ENCODE data around the gene CEP57L1. TPM values are rescaled to one million over a fixed set of nuclear protein-coding genes. Genes with fewer than 3 reads are reported as not detected.

The CEP57L1 gene
- total RNA-seq, 1 experiment from 2014 or later: 8.4 TPM

DNA sequence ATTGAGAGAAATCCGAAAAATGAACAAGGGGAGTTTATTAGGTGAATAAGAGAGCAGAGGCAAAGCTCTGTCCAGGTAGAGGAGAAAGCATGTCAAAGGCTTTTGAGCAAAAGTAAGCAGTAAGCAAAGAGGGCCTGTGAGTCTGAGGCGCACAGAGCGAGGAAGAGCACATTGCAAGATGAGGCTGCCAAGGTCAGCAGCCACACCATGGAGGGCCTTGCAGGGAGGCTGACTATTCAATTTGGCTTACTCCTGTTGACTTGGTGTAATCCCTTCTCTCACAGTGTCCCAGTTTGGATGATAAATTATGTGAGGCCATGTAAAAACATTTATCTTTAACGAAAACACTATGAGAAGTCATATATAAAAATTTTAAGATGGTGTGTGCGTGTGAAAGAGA, 33.1 kb upstream of the CEP57L1 start:
- no peaks in the 10 kb centered on the region for H3K79me2 ChIP-seq (ENCODE audit: insufficient read depth, low read length)
- H3K4me2 ChIP-seq (ENCODE audit: insufficient read depth, insufficient read length, low read length): no peak overlapping the region
- H4K20me1 ChIP-seq (ENCODE audit: control insufficient read depth, insufficient read depth, insufficient read length): no peaks in the 10 kb centered on the region
- no peak overlapping the region for H2AFZ ChIP-seq (ENCODE audit: low read length)
- Mint-ChIP-seq H3K9me3 (no peaks in the 10 kb centered on the region), H3K4me1 (peaks cover 6% of the 10 kb centered on the region in 2 experiments), H3K27ac (peak overlapping the region in 1 of 3 experiments; percentile 12; a peak in 1 of 7 replicates), H3K36me3 (ENCODE audit: insufficient read depth in 1 of 3, low read depth in 3 of 3) (no peaks in the 10 kb centered on the region), H3K27me3 (ENCODE audit: low read depth) (no peaks in the 10 kb centered on the region), H3K4me3 (no peak overlapping the region)
- H2BK5ac ChIP-seq (ENCODE audit: insufficient read length, low read length): no peak overlapping the region
- no peak overlapping the region for H3K18ac ChIP-seq (ENCODE audit: insufficient read length, low read depth, low read length)
- no peak overlapping the region for H3K27ac ChIP-seq (ENCODE audit: insufficient read length, low read depth, low read length)
- no peak overlapping the region for H2BK15ac ChIP-seq (ENCODE audit: low read depth, low read length)
- no peak overlapping the region for H2BK120ac ChIP-seq (ENCODE audit: low read depth, low read length, poor library complexity, severe bottlenecking)
- no peak overlapping the region for H3K23ac ChIP-seq (ENCODE audit: insufficient read length, low read depth, low read length)
- H2BK20ac ChIP-seq (ENCODE audit: low read depth, low read length, poor library complexity, severe bottlenecking): no peak overlapping the region
- H3K27me3 ChIP-seq (ENCODE audit: insufficient read depth, low read length): no peaks in the 10 kb centered on the region
- no CpG with 5 or more reads among the region's 5 CpGs for WGBS (ENCODE audit: extremely low coverage, insufficient read length, low lambda C conversion rate)
- H3K4me1 ChIP-seq (ENCODE audit: insufficient read depth, low read length): no peaks in the 10 kb centered on the region
- DNase-seq: no peak
- no peak overlapping the region for H3K56ac ChIP-seq (ENCODE audit: insufficient read length, low read depth, low read length)
- H3K9me3 ChIP-seq (ENCODE audit: control insufficient read depth, low read depth, low read length): no peaks in the 10 kb centered on the region
- TF ChIP-seq, protein P1, sequence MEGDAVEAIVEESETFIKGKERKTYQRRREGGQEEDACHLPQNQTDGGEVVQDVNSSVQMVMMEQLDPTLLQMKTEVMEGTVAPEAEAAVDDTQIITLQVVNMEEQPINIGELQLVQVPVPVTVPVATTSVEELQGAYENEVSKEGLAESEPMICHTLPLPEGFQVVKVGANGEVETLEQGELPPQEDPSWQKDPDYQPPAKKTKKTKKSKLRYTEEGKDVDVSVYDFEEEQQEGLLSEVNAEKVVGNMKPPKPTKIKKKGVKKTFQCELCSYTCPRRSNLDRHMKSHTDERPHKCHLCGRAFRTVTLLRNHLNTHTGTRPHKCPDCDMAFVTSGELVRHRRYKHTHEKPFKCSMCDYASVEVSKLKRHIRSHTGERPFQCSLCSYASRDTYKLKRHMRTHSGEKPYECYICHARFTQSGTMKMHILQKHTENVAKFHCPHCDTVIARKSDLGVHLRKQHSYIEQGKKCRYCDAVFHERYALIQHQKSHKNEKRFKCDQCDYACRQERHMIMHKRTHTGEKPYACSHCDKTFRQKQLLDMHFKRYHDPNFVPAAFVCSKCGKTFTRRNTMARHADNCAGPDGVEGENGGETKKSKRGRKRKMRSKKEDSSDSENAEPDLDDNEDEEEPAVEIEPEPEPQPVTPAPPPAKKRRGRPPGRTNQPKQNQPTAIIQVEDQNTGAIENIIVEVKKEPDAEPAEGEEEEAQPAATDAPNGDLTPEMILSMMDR (conservative IDR thresholded peaks at IDR 0.05): no peak
- no peak overlapping the region for H3K4ac ChIP-seq (ENCODE audit: low read depth, low read length)
- H4K5ac ChIP-seq (ENCODE audit: insufficient read length, low read depth, low read length): no peak overlapping the region
- H2BK12ac ChIP-seq (ENCODE audit: insufficient read length, low read depth, low read length): no peak overlapping the region
- no peaks in the 10 kb centered on the region for H3K79me1 ChIP-seq (ENCODE audit: insufficient read depth, low read depth, low read length, poor library complexity, severe bottlenecking)
- H2AK5ac ChIP-seq (ENCODE audit: insufficient read length, low read length): no peak overlapping the region
- H3T11ph ChIP-seq (ENCODE audit: low read length): no peak overlapping the region
- no peaks in the 10 kb centered on the region for H3K23me2 ChIP-seq (ENCODE audit: insufficient read length, low read depth, low read length, poor library complexity, severe bottlenecking)
- no peak overlapping the region for H3K14ac ChIP-seq (ENCODE audit: insufficient read depth, low read length)
- no peak overlapping the region for H4K91ac ChIP-seq (ENCODE audit: insufficient read length, low read depth, low read length)
- no peak overlapping the region for H4K8ac ChIP-seq (replicated peaks; ENCODE audit: insufficient read length, low read depth, low read length)
- H3K9ac ChIP-seq (ENCODE audit: extremely low read depth, insufficient read length, low read length): no peak overlapping the region
